HUES6 (cell line): ENCODE results near the gene FAP.

Source experiments
- H3K27ac ChIP-seq: 2 replicates; pipeline ENCODE4 v1.7.0; 2013; ENCODE audit warnings: low read depth, mild to moderate bottlenecking, low read length, inconsistent platforms
- H3K27me3 ChIP-seq: 2 replicates; pipeline ENCODE4 v1.6.1; 2013; ENCODE audit warnings: low read length; ENCODE audit not compliant: control insufficient read depth, insufficient read depth
- H3K36me3 ChIP-seq: 2 replicates; pipeline ENCODE4 v1.6.1; 2013; ENCODE audit warnings: low read length; ENCODE audit not compliant: control insufficient read depth, insufficient read depth
- H3K4me1 ChIP-seq: 2 replicates; pipeline ENCODE4 v1.6.1; 2013; ENCODE audit warnings: low read length; ENCODE audit not compliant: control insufficient read depth, insufficient read depth
- H3K4me3 ChIP-seq: 2 replicates; pipeline ENCODE4 v1.5.1; 2013; ENCODE audit warnings: low read depth, low read length
- H3K9ac ChIP-seq: one replicate; pipeline ENCODE4 v1.6.1; 2013; ENCODE audit warnings: mild to moderate bottlenecking, low read length
- H3K9me3 ChIP-seq: 2 replicates; pipeline ENCODE4 v1.6.1; 2013; ENCODE audit warnings: low read depth, low read length; ENCODE audit not compliant: control insufficient read depth, insufficient read depth

FAP gene, protein sequence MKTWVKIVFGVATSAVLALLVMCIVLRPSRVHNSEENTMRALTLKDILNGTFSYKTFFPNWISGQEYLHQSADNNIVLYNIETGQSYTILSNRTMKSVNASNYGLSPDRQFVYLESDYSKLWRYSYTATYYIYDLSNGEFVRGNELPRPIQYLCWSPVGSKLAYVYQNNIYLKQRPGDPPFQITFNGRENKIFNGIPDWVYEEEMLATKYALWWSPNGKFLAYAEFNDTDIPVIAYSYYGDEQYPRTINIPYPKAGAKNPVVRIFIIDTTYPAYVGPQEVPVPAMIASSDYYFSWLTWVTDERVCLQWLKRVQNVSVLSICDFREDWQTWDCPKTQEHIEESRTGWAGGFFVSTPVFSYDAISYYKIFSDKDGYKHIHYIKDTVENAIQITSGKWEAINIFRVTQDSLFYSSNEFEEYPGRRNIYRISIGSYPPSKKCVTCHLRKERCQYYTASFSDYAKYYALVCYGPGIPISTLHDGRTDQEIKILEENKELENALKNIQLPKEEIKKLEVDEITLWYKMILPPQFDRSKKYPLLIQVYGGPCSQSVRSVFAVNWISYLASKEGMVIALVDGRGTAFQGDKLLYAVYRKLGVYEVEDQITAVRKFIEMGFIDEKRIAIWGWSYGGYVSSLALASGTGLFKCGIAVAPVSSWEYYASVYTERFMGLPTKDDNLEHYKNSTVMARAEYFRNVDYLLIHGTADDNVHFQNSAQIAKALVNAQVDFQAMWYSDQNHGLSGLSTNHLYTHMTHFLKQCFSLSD

DNA sequence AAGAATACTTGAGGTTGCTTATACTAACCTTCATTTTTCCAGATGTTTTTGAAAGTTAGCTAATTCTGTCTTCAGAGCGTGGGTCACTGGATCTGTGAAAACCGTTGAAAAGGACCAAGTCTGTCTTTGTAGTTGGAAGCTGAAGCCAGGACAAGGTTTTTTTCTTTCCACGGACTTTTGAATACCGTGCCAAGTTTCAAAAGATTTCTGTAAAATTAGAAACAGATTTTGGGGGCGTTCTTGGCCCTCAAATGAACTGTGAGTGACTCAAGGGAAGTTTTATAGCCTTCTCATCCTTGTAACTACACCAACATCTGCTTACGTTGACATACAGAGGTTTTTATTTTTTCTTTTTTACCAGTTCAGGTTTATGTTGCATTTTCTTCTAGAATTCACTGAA, at the start of gene FAP:
FAP (minus strand) TSS at position 152 of the 400 bp plus-strand sequence; CDS start at position 34, 118 bp downstream.
- no peaks in the 10 kb centered on the region for H3K36me3 ChIP-seq
- H3K4me1 ChIP-seq, result no peaks in the 10 kb centered on the region
- no peaks in the 10 kb centered on the region for H3K27me3 ChIP-seq
- no peak within 1 kb of the TSS for H3K4me3 ChIP-seq
- no peak within 1 kb of the TSS for H3K27ac ChIP-seq
- H3K9ac ChIP-seq, result no peak within 1 kb of the TSS
- H3K9me3 ChIP-seq, result no peaks in the 10 kb centered on the region

DNA sequence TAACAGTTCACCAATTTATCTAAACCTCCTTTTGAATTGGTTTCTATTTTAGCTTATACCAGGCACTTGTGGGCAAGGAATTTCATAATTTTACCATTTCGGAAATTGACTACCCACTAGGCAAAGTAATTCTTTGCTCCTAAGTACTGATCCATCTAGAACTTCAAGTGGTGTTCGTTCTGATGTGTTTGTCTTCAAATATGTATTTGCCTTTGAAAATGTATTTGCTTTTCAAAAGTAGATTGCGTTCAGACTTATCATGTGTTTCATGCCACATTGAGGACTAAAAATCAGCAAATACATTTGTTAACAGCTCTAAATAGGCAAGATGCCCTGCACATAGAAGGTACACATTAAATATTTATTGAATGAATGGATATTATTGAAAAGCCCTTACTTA, 48.5 kb upstream of the FAP start:
- no peaks in the 10 kb centered on the region for H3K4me1 ChIP-seq
- H3K4me3 ChIP-seq, result no peak overlapping the region
- H3K9ac ChIP-seq, result no peak overlapping the region
- H3K27ac ChIP-seq, result no peak overlapping the region
- no peaks in the 10 kb centered on the region for H3K36me3 ChIP-seq
- no peaks in the 10 kb centered on the region for H3K27me3 ChIP-seq
- H3K9me3 ChIP-seq, result no peaks in the 10 kb centered on the region

DNA sequence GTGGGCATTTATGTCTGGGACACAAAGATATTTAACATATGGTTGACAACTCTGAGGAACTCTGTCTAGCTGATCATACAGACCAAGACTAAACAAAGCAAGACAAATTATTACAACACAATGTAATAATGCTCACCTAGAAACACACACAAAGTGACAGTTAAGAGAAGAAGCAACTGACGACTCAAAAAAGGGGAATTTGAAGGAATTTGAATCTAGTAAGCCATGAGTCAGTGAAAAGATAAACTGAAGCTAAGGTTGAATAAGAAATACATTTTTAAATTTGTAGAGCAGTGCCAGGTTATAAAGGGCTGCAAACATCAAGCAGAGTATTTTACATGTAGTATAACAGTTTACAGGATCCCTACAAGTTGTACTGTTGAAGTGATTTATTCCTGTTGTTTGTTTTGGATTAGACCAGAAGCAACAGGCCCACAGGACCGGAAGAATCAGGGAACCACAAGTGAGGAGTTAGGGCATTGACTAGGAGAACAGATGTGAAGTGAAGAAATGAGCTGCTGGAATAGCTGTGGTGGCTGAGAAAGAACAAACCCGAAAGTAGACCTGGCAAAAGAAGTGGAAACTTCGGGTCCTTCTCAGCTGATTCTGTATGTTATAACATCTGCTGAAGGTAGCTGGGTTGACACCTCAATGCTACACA, 39.6 kb upstream of the FAP start:
- H3K9me3 ChIP-seq, result no peaks in the 10 kb centered on the region
- H3K36me3 ChIP-seq, result no peaks in the 10 kb centered on the region
- no peak overlapping the region for H3K4me3 ChIP-seq
- H3K9ac ChIP-seq, result no peak overlapping the region
- no peaks in the 10 kb centered on the region for H3K27me3 ChIP-seq
- no peaks in the 10 kb centered on the region for H3K4me1 ChIP-seq
- no peak overlapping the region for H3K27ac ChIP-seq

DNA sequence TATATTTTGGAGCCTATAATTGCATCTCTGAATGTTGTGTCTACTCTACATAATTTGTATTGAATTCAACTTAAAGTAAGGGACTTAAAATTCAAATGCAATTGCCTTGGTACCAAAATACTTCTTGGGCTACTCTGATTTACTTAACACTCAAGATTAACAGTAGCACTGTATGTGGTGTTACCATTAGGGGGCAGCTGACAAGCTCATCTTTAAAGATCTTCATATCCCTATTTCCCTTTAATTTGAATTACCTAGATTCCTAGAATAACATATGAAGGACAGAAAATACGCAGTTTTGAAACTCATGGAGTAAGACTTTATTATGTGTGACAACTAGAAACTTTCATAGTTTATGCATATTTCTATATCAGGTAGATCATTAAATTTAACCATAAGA, 37.4 kb upstream of the FAP start:
- H3K9me3 ChIP-seq, result no peaks in the 10 kb centered on the region
- no peak overlapping the region for H3K4me3 ChIP-seq
- no peaks in the 10 kb centered on the region for H3K36me3 ChIP-seq
- H3K27ac ChIP-seq, result no peak overlapping the region
- H3K9ac ChIP-seq, result no peak overlapping the region
- no peaks in the 10 kb centered on the region for H3K4me1 ChIP-seq
- no peaks in the 10 kb centered on the region for H3K27me3 ChIP-seq

DNA sequence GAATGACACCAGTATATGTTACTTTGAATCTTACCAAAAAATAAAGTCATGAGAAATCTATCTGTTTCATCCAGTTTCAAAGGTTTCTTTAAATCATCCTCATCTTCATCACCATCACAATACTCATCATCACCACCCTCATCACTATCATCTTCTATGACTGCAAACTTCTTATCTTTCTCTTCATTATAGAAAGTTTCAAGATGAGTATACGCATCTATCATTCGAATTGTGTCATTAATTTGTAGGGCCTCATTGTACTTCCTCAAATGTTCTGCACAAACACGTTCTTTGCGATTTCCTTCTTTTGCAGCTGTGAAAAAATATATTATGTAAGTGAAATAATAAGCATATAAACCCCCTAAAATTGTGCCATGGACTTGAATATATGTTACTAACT, 34.1 kb upstream of the FAP start:
- no peaks in the 10 kb centered on the region for H3K27me3 ChIP-seq
- no peak overlapping the region for H3K9ac ChIP-seq
- no peak overlapping the region for H3K27ac ChIP-seq
- H3K4me3 ChIP-seq, result no peak overlapping the region
- H3K36me3 ChIP-seq, result no peaks in the 10 kb centered on the region
- H3K9me3 ChIP-seq, result no peaks in the 10 kb centered on the region
- H3K4me1 ChIP-seq, result no peaks in the 10 kb centered on the region

DNA sequence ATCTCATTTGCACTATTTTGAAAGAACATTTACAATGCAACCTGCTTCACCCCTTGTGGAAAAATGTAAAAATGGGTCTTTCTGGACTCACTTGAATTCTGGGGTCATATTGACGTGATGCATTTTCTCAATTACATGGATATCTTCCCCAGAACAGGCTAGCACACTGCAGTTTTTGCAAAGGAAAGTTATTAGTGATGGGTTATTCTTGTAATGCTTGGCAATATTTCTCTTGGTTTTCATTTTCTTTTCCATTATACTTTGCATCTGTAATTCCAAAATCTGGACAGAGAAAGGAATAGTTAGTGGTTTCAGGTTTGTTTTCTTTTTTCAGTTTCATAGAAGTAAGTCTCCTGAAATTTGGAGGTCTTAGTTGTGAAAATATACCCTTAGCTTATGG, 24.8 kb upstream of the FAP start:
- no peaks in the 10 kb centered on the region for H3K36me3 ChIP-seq

DNA sequence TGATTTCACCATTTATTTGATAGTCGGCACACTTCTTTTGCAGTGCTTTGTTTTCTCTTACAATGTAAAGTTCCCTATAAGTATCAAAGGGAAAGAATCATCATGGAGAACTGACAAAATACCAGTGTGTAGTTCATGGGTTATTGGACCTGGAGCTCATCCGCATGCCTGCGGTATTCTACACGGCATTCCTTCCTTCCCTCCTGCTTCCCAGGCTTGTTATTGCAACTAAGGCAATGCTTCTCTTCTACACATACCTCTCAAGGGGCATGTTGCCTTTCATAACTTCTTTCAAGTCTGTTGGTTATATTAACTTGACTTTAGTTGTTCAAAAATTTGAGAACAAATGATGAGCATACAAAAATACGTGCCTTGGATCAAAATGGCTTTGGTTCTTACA, 24.3 kb upstream of the FAP start:
- H3K36me3 ChIP-seq, result no peaks in the 10 kb centered on the region
- H3K27me3 ChIP-seq, result no peaks in the 10 kb centered on the region
- H3K9me3 ChIP-seq, result no peaks in the 10 kb centered on the region
- no peaks in the 10 kb centered on the region for H3K4me1 ChIP-seq
- H3K4me3 ChIP-seq, result no peak overlapping the region
- no peak overlapping the region for H3K27ac ChIP-seq
- no peak overlapping the region for H3K9ac ChIP-seq

More for the DNA sequence above, 24.8 kb upstream of the FAP start:
- H3K9ac ChIP-seq, result no peak overlapping the region
- H3K27me3 ChIP-seq, result no peaks in the 10 kb centered on the region
- no peak overlapping the region for H3K27ac ChIP-seq
- no peak overlapping the region for H3K4me3 ChIP-seq
- H3K9me3 ChIP-seq, result no peaks in the 10 kb centered on the region
- H3K4me1 ChIP-seq, result no peaks in the 10 kb centered on the region

DNA sequence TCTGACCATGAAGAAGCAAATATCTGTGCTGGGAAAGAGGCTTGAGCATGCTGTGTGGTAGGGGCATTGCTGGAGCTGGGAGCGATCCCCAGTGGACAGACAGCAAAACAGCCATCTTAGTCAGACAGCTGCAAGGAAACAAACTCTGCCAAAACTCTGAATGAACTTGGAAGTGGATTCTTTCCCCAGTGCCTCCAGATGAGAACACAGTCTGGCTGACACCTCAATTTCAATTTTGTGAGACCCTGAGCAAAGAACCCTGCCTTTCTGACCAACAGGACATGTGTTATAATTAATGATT, 23.2 kb upstream of the FAP start:
- H3K27ac ChIP-seq, result no peak overlapping the region
- H3K4me3 ChIP-seq, result no peak overlapping the region
- H3K27me3 ChIP-seq, result no peaks in the 10 kb centered on the region
- no peaks in the 10 kb centered on the region for H3K9me3 ChIP-seq
- H3K4me1 ChIP-seq, result no peaks in the 10 kb centered on the region
- no peak overlapping the region for H3K9ac ChIP-seq
- no peaks in the 10 kb centered on the region for H3K36me3 ChIP-seq

DNA sequence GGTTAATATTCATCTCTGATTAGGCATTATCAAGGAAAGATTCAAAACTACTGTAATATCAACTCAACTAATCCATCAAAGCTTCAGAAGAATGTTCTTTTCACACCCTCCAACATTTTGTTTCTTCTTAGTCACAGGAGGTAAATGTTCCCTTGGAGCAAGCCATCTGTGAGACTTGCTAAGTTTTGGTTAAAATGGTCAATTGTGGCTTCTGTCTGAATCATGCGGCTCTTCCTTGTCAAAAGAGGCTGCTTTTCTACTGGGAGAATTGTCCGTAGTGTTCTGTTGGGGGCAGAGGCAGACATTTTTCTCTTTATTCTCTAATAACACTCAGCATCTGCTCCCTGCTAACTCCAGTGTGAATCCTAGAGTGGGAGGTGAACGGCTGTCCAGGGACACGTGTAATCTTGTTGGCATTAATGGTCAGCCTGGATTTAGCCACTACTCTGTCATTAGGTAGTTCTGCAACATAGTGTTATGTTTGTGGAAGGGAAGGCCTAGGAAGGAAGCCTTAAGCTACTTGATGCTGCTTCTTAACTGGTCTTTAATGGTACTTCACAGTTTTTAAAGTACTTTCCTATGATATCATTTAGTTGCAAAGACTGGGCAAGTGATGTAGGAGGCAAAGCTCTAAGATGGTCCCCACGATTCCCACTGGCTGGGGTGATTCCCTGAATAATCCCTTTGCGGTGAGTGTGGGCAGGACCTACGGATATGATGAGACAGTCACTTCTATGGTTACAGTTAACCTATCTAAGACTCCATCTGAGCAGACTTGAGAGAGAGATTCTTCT, 22.6 kb upstream of the FAP start:
- Histone ChIP-seq H3K36me3 (no peaks in the 10 kb centered on the region), H3K9me3 (no peaks in the 10 kb centered on the region), H3K9ac (no peak overlapping the region), H3K27ac (no peak overlapping the region), H3K27me3 (no peaks in the 10 kb centered on the region), H3K4me3 (no peak overlapping the region), H3K4me1 (no peaks in the 10 kb centered on the region)

DNA sequence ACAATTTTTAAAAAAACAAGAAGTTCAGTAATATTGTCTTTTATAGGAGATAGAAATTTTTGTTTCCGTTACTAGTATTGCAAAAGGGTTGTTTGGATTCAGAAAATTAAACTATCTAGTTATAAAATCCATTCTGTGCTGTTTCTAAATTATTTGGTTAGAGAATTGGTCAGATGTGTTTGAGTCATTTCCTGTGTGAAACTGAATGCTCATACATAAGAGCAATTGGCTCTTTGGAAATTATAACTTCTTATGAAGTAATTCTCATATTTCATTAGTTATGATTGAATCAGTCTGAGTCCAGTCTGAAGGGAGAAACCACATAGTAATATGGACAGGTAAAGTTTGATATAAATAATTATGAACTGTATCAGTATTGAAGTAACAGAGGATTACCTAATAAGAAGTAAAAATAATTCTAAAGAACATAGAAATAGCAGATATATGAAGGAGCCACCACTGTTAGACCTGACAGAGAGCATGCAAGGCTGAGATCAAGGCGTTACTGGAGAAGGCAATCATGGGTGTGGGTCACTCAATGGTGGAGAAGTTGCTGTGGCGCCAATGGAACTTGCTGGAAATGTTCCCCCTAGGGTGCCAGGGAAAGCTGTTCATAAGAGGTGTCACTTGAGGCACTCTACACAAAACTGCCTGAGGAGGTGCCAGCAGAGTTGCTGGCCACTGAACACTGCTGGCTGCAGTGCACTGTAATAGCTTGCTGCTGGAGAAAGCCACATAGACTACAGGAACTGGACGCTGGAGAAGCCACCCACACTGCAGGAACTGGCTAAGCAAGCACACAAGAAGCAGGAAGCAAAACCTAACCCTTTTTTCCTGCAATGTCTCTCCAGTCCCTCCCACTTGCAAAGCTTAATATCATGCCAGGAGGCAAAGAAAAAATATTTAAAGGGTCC, 18.0 kb upstream of the FAP start:
- H3K9ac ChIP-seq, result no peak overlapping the region
- no peak overlapping the region for H3K4me3 ChIP-seq
- H3K27me3 ChIP-seq, result no peaks in the 10 kb centered on the region
- H3K9me3 ChIP-seq, result no peaks in the 10 kb centered on the region
- H3K27ac ChIP-seq, result no peak overlapping the region
- H3K4me1 ChIP-seq, result no peaks in the 10 kb centered on the region
- no peaks in the 10 kb centered on the region for H3K36me3 ChIP-seq
